NOMO-1 treated with DMSO at 0.1 percent for 48 hours (cell line): ENCODE measurements around the gene ADAMTS9.

ENCODE experiments used
- DNase-seq: peaks from one replicate; lab custom pipeline; 2025; ENCODE audit not compliant: unreplicated experiment; lab: John Stamatoyannopoulos, UW

Gene ADAMTS9

DNA sequence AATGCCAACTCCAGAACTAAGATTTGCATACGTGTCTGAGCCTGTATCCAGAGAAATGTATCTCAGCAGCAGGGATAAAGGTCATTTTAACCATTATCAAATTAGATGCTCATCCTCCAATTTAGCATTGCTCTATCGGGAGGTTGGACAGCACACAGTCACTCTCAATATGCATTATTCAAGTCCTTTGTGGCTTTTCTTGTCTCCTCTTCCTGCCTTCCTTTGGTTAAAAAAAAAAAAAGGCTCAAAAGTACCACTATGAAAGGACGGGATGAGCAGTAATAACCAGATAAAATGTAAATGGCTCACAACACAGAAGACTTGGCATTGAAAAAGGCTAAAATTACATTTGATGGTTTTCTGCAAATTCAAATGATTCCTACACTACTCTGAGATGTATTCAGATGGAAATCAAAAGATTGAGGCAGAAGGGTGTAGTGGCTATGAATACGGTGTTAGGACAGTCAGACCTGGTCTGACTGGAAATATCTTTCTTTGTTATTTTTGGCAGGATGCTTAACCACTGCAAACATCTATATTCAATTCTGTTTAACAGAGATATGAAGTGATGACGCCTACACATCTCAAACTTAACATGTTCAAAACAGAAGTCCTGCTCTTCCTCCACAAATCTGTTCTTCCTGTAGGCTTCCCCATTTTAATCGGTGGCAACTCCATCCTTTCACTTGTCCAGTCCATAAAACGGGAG, 109.6 kb downstream of the ADAMTS9 start:
- no peak for DNase-seq

- no peak for DNase-seq
Observed at GRCh38 chr3:64576211-64576775, 111.5 kb downstream of the ADAMTS9 start.

DNA sequence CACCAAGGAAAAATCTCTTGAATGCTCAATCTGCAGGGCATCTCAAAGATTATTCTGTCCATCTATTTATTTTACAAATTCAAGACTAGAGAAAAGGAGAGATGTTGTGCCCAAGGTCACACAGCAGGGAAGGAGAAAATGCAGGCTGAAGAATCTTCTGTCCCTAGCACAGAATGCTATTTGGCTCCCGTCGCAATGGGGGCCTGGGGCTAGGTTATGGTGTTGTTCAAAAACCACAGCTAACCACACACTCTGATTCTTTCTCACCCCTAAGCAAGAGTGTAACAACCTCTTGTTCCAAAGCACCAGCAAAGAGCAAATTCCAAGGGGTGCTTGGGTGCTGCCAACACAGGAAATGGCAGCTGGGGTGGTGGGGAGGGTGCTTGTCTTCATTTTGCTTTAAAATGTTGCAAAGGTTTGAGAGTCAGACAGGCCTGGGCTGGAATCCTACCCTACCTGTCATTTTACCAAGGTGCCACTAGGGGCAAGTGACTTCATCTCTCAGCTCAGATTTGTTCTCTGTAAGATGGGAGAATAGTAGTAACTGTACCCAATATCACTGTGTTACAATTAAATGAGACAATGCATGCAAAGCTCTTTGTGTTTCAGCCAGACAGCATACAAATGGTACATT, 112.5 kb downstream of the ADAMTS9 start:
- no peak for DNase-seq

DNA sequence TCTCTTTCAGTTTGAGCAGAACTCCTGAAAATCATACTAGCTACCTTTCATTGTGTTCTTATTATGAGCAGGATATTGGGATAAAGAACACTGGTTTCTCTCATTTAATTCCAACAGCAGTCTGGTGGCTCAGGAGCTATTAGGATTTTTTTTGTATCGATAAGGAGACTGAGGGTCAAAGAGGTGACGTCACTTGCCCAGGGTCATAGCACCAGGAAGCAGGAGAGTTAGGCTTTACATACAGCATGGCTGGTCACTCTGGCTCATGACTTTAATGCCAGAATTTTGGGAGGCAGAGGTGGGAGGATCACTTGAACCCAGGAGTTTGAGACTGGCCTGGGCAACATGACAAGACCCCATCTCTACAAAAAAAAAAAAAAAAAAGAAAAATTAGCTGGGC, 113.6 kb downstream of the ADAMTS9 start:
- DNase-seq = no peak

GRCh38 chr3:64571982-64572381, 115.8 kb downstream of the ADAMTS9 start:
- DNase-seq = no peak

DNA sequence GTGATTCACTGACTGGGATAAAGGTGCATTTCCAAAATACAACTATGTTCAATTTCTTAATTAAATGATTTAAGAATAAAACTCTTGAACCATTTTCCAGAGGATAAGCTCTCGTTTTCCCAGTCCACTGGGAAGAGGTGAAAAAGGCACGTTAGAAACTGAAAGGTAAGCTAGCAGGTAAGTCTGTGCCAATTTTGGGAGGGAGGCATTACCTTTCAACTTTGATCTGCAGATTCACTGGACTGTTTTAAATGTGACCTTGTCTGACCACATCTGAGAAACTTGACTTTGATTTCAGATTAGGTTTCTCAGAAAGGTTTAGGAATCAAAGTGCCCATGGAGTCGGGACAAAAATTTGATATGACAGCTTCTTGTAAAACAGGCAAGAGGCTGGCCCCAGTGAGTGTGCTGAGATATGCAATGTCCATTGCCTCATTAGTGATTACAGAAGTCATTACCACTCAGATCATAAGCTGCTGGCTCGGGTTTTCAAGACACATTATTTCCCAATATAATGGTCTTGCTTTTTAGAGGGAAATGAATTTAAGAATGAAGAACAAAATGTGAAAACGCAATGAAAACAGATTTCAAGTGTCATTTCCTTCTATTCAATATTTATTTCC, 118.8 kb downstream of the ADAMTS9 start:
- no peak for DNase-seq

DNA sequence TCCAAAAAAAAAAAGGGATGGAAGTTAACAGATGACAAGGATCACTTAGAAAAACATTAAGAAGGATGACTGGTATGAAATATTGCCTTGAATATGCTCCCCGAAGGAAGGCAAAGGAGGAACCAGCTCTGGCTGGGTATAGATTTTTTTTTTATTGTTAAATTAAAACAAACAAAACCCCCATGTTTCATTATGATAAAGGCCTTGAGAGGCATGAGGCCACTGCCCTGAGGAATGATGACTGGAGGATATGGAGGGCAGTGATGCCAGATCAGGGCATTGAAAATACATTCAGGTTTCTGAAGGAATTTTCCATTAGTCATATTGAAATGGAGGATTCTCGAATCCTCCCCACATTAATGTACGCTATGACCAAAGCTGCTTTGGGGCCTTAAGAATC, 120.9 kb downstream of the ADAMTS9 start:
- DNase-seq = no peak

GRCh38 chr3:64563751-64564150, 124.0 kb downstream of the ADAMTS9 start:
- no peak for DNase-seq

DNA sequence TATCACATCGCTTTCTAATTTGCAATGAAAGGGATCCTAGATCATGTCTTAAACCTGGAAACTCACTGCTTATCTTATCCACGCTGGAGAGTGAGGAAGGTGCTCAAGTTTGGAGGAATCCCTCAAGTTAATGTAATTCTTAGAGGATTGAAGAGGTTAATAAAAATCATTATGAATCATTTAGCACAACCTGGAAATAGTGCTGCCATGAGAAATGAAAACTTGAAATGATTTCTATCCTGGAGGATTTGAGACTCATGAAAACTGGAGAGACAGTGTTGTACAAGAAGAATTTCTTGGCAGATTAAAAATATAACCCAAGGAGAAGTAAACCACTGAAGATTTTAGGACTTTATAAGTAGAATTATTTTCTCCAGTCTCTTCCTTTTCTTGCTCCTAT, 125.9 kb downstream of the ADAMTS9 start:
- DNase-seq = no peak

- no peak for DNase-seq
Observed at GRCh38 chr3:64561325-64561843, 126.4 kb downstream of the ADAMTS9 start.

GRCh38 chr3:64560791-64561190, 127.0 kb downstream of the ADAMTS9 start:
- no peak for DNase-seq

DNA sequence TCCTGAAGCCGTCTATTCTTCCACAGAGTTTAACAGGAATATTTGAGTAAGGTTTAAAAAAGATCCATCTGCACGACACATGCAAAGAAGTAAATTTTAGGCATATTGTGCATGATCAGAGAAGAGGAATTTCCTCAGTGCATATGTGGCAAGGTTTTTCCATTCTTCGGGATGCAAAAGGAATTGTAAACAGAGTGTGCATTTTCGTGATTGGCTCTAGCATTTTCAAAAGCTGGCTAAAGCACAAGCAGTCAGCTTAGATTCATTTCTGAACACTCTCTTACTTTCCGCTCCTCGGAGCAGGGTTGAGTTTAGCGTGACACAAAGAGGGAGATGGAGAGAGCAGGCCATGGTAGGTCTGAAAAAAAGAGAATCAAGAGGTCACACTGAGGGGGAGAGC, 128.2 kb downstream of the ADAMTS9 start:
- DNase-seq = no peak

DNA sequence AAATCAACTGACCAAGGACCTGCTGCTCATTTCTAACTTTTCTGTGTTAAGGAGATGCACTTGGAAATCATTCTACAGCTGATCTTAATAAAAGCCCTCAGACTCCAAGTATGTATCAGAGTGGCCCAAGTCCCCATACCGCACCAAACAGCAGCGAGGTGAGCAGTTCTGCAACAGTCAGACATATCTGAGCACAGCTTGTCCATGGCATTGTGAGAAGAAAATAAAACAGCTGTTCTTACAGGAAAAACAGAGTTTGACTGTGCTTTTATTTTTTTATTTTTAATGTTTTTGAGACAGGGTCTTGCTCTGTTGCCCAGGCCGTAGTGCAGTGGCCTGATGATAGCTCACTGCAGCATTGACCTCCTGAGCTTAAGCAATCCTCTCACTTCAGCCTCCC, 131.8 kb downstream of the ADAMTS9 start:
- no peak for DNase-seq

DNA sequence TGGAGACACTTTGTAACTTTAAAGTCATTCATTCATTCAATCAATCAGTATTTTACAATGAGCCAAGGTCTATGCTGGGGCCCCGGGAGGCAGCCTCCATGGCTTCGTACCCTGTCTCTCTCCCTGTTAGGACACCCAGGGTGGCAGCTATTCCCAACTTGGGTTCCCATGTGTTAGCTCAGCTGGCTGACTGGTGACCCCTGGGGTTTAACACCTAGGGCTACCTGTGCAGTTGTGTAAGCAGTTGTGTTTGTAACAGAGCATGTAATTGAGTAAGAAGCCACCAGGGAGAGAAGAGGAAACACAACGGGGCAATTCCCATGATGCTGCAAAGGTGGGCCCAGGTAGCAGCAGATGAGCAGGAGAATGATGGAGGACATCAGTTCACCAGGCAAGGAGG, 132.4 kb downstream of the ADAMTS9 start:
- DNase-seq = no peak

GRCh38 chr3:64554096-64554920, 133.5 kb downstream of the ADAMTS9 start:
- no peak for DNase-seq

DNA sequence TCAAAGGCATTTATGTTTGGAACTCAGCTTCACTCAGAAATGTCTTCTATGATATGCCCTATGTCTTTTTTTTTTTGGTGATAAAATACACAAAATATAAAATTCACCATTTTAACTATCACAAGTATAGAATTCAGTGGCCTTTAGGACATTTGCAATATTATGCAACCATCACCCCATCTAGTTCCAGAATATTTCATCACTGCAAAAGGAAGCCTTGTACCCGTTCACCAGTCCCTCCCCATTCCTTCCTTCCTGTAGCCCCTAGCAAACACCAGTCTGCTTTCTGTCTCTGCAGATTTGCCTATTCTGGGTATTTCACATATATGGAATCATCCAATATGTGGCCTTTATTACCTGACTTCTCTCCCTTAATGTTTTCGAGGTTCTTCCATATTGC, 134.8 kb downstream of the ADAMTS9 start:
- DNase-seq = no peak

GRCh38 chr3:64552160-64552559, 135.6 kb downstream of the ADAMTS9 start:
- DNase-seq = no peak

DNA sequence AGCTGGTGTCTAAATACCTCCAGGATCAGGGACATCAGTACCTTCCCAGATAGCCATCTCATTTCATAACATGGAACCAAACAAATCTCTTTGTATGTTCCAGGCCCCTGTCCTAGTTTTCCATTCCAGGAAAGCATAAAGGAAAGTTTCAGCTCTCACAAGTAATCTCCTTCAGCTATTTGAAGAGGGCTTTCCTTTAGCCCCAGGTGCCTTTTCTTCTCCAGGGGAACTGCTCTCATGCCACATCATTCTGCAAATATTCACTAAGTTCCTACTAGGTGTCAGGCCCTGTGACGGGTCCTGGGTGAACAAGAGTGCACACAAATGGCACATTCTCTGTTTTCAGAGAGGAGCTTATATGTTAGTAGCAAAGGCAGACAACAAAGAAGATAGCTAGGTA, 136.1 kb downstream of the ADAMTS9 start:
- DNase-seq = no peak

GRCh38 chr3:64550745-64551144, 137.1 kb downstream of the ADAMTS9 start:
- DNase-seq = no peak

DNA sequence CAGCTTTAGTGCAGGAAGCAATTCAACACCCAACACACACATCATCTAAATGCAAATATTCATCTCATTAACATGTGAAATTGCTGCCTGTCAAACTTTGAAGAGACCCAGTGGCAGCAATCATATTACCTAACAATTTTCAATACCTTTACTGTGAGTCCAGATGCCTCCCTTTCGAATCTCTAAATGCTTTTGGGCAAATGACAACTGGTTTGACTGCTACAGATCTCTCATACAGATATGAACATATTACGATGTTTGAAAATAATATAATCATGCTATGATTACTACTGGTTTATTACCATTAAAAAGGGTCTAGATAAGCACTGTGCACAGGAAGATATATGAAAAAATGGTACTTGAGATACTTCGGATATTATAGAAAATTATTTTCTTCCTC, 137.9 kb downstream of the ADAMTS9 start:
- no peak for DNase-seq
